Activated T-cell treated with anti-CD3 and anti-CD28 coated beads, Interleukin-2, amount 50 U/mL, for 4 hours (primary cell): ENCODE results near the gene FBXO5. TPM values are rescaled to one million over a fixed set of nuclear protein-coding genes. Genes with fewer than 3 reads are reported as not detected.
A peak's percentile ranks its signal among the peaks of the same experiment; 100 is the strongest.
"Not testable (repeated sequence)": the region's sequence is repeated elsewhere in the genome, so short reads cannot be mapped to it uniquely, and the experiment has no call there.

Source experiments
- ATAC-seq, 2 donors: fragments of 200-7000 bp; cut with Tn5 transposase; one replicate each; pipeline ENCODE4 v1.10.0; 2021
- DNase-seq: peaks from one replicate; pipeline ENCODE4 v3.0.0-alpha.2; 2020
- H3K27me3 Mint-ChIP-seq: one replicate; pipeline ENCODE4 v1.8.0; 2021; ENCODE audit warnings: low read depth, mixed read lengths
- H3K36me3 Mint-ChIP-seq: one replicate; pipeline ENCODE4 v1.8.0; 2022; ENCODE audit warnings: mixed read lengths; ENCODE audit not compliant: insufficient read depth
- H3K4me1 Mint-ChIP-seq: one replicate; pipeline ENCODE4 v1.8.0; 2021; ENCODE audit warnings: low read depth, mixed read lengths
- H3K4me3 Mint-ChIP-seq: one replicate; pipeline ENCODE4 v1.8.0; 2021; ENCODE audit warnings: mild to moderate bottlenecking, moderate library complexity, mixed read lengths
- H3K9me3 Mint-ChIP-seq: one replicate; pipeline ENCODE4 v1.8.0; 2021; ENCODE audit warnings: mixed read lengths
- total RNA-seq, 3 donors: library from RNA; stranded (reverse); gene quantifications; one replicate each; pipeline ENCODE4 v1.2.1, GENCODE V29; 2021

The FBXO5 gene
- total RNA-seq, 3 donors from 2014 or later: 9.7 to 10.6 (median 10.0) TPM

- no peak for DNase-seq
- ATAC-seq: no peak
- H3K4me1 Mint-ChIP-seq: peaks cover 46% of the 10 kb centered on the region
- peak overlapping the region; percentile 51 for H3K4me3 Mint-ChIP-seq
- H3K36me3 Mint-ChIP-seq: peaks cover 14% of the 10 kb centered on the region
- no peaks in the 10 kb centered on the region for H3K27me3 Mint-ChIP-seq
- H3K9me3 Mint-ChIP-seq: no peaks in the 10 kb centered on the region
Measured at GRCh38 chr6:152980656-152981055, 2.2 kb downstream of the FBXO5 start.

DNA sequence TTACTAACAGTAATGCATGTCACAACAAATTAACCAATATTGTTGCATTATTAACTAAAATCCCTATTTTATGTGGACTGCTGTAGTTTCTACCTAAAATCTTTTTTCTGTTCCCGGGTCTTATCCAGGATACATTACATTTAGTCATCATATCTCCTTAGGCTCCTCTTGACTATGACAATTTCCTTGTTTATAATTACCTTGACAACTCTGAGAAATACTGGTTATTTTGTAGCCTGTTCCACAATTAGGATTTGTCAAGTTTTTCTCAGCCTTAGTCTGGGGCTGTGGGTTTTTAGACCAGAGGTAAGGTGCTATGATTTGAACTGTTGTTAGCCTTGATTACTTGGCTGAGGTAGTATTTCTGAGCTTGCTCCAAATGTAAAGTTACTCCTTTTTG is 3.7 kb downstream of the FBXO5 start:
- H3K4me3 Mint-ChIP-seq: no peak overlapping the region

DNA sequence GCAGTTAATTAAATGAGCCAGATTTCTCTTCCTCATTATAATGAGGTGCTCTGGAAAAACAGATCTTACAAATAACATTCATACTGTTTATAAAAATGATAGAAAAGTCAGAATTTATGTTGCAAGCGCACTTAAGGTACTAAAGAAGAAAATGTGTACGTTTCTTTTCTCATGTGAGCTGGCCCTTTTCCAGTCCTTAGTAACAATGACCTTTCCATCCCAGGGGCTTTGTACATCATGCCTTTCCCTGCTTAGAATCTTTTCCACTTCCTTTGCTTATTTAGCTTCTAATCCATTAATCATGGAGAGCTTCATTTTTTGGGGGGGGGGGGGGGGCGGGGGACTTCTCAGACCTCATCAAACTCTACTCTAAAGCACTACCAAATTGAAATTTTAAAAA is 4.8 kb downstream of the FBXO5 start:
- no peaks in the 10 kb centered on the region for H3K9me3 Mint-ChIP-seq
- DNase-seq: no peak
- H3K4me1 Mint-ChIP-seq: peaks cover 43% of the 10 kb centered on the region
- H3K4me3 Mint-ChIP-seq: no peak overlapping the region
- H3K27me3 Mint-ChIP-seq: no peaks in the 10 kb centered on the region
- ATAC-seq: no peak
- H3K36me3 Mint-ChIP-seq: peaks cover 34% of the 10 kb centered on the region

More for the DNA sequence above, 3.7 kb downstream of the FBXO5 start:
- Mint-ChIP-seq H3K9me3 (no peaks in the 10 kb centered on the region), H3K4me1 (peaks cover 44% of the 10 kb centered on the region), H3K36me3 (peaks cover 26% of the 10 kb centered on the region), H3K27me3 (no peaks in the 10 kb centered on the region)
- DNase-seq (no peak), ATAC-seq (no peak)

- peaks cover 39% of the 10 kb centered on the region for H3K36me3 Mint-ChIP-seq
- no peaks in the 10 kb centered on the region for H3K27me3 Mint-ChIP-seq
- H3K4me1 Mint-ChIP-seq: peaks cover 43% of the 10 kb centered on the region
Measured at GRCh38 chr6:152977556-152977955, 5.3 kb downstream of the FBXO5 start.

DNA sequence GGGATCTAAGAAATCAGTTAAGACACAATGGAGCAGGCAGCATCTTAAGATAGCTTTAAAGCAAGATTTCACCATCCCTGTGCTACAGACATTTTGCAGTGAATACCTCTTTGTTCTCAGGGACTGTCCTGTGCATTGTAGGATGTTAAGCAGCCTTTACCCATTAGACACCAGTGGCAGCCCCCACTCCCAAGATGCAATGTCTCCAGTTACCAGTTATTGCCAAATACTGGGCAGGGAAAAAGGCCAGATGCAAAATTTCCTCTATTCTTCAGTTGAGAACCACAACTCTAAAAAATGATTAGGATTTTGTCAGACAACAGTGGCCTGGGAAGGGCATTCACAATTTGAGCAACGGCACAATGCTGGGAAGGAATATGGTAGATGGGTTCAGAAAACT is 6.1 kb downstream of the FBXO5 start:
- Mint-ChIP-seq H3K9me3 (no peaks in the 10 kb centered on the region), H3K36me3 (peaks cover 42% of the 10 kb centered on the region)
- no peak for DNase-seq

More at GRCh38 chr6:152977556-152977955, 5.3 kb downstream of the FBXO5 start:
- DNase-seq (no peak), ATAC-seq (no peak)
- H3K9me3 Mint-ChIP-seq: no peaks in the 10 kb centered on the region
- H3K4me3 Mint-ChIP-seq: no peak overlapping the region

GRCh38 chr6:152975204-152975915 is 7.5 kb downstream of the FBXO5 start:
- H3K27me3 Mint-ChIP-seq: no peaks in the 10 kb centered on the region
- H3K4me1 Mint-ChIP-seq: peaks cover 30% of the 10 kb centered on the region
- DNase-seq: no peak
- peaks cover 45% of the 10 kb centered on the region for H3K36me3 Mint-ChIP-seq
- H3K4me3 Mint-ChIP-seq: peak overlapping the region; percentile 28
- no peaks in the 10 kb centered on the region for H3K9me3 Mint-ChIP-seq
- ATAC-seq: no peak

More for the DNA sequence above, 6.1 kb downstream of the FBXO5 start:
- no peaks in the 10 kb centered on the region for H3K27me3 Mint-ChIP-seq
- ATAC-seq: no peak
- no peak overlapping the region for H3K4me3 Mint-ChIP-seq
- peaks cover 40% of the 10 kb centered on the region for H3K4me1 Mint-ChIP-seq

DNA sequence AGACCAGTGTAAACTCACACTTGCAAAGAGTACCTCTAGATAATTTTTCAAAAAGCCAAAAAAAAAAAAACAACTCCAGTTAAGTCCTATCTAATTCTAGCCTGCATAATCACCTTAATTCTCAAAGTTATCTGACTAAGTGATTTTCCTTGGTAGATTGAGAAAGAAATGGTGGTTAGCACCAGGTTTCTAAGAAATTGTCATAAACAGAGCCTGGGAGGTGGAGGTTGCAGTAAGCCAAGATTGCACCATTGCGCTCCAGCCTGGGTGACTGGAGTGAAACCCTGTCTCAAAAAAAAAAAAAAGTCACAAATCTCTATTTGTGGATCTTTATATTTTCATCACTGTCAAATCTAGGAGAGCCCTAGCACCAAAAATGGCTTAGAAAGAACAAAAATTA is 8.9 kb downstream of the FBXO5 start:
- H3K4me1 Mint-ChIP-seq: peaks cover 23% of the 10 kb centered on the region
- no peak overlapping the region for H3K4me3 Mint-ChIP-seq
- ATAC-seq: no peak

DNA sequence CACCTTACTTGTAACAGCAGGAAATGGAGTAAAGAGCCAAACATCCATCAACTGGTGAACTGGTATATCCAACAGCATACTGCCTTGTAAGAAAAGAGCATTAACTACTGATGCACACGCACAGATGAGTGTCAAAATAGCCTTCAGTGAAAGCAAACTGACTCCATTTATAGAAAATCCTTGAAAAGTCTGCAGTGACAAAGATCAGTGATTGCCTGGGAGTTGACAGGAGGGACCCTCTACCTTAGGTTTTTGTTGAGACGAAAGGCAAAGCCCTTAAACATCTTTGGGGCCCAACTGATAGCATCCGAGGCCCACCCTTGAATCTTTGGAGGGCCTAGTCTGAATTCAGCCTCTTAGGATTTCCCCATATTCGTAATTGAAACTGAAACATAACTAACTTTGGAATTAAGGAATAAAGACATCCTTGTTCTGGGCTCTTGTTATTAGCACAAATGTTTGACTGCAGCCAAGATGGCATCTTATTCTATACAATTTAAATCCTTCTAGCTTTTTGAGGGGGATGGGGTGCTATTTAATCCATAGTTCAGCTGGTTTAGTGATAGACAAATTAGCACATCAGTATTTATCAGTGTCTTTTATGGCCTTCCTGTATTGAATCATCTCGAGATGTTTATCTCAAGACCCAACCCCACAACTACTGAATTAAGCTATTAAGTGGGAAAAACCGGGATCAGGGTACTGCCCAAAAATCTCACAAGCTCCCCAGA is 13.0 kb downstream of the FBXO5 start:
- H3K4me3 Mint-ChIP-seq: no peak overlapping the region
- H3K9me3 Mint-ChIP-seq: peaks cover 31% of the 10 kb centered on the region
- no peak for DNase-seq
- H3K36me3 Mint-ChIP-seq: peaks cover 46% of the 10 kb centered on the region
- ATAC-seq: no peak
- no peaks in the 10 kb centered on the region for H3K27me3 Mint-ChIP-seq
- H3K4me1 Mint-ChIP-seq: peaks cover 5% of the 10 kb centered on the region

More for the DNA sequence above, 8.9 kb downstream of the FBXO5 start:
- no peak for DNase-seq
- Mint-ChIP-seq H3K9me3 (peaks cover 7% of the 10 kb centered on the region), H3K27me3 (no peaks in the 10 kb centered on the region), H3K36me3 (peaks cover 56% of the 10 kb centered on the region)

- not testable (repeated sequence) for H3K4me1 Mint-ChIP-seq, DNase-seq, ATAC-seq, H3K4me3 Mint-ChIP-seq
- peaks cover 40% of the 10 kb centered on the region for H3K9me3 Mint-ChIP-seq
- peaks cover 15% of the 10 kb centered on the region for H3K27me3 Mint-ChIP-seq
- H3K36me3 Mint-ChIP-seq: peaks cover 23% of the 10 kb centered on the region
Measured at GRCh38 chr6:152966168-152966894, 16.5 kb downstream of the FBXO5 start.

DNA sequence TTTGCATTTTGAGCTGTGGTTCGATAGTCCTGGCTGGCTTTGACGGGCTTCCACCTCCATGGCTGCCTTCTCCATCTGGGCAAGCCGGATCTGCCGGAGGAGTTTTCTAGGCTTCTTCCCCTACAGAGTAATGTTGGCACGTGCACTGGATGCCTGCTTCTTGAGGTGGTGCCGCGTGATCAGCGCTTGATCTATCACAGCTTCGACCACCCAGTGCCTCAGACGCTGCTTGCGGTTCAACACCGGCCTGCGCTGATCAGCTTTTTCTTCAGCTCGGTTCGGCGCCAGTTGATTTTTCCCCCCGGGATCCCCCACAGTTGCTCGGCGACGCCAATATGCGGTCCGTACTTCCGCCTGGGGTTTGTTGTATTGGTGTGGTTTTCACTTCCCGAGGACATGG is 23.5 kb downstream of the FBXO5 start:
- no peak for ATAC-seq
- Mint-ChIP-seq H3K9me3 (peaks cover 4% of the 10 kb centered on the region), H3K4me1 (no peaks in the 10 kb centered on the region), H3K4me3 (no peak overlapping the region), H3K36me3 (no peaks in the 10 kb centered on the region), H3K27me3 (peaks cover 32% of the 10 kb centered on the region)
- DNase-seq: no peak

GRCh38 chr6:152957796-152958195 is 25.0 kb downstream of the FBXO5 start:
- ATAC-seq: no peak
- Mint-ChIP-seq H3K4me1 (no peaks in the 10 kb centered on the region), H3K36me3 (no peaks in the 10 kb centered on the region), H3K4me3 (no peak overlapping the region), H3K27me3 (peaks cover 34% of the 10 kb centered on the region), H3K9me3 (no peaks in the 10 kb centered on the region)
- no peak for DNase-seq

DNA sequence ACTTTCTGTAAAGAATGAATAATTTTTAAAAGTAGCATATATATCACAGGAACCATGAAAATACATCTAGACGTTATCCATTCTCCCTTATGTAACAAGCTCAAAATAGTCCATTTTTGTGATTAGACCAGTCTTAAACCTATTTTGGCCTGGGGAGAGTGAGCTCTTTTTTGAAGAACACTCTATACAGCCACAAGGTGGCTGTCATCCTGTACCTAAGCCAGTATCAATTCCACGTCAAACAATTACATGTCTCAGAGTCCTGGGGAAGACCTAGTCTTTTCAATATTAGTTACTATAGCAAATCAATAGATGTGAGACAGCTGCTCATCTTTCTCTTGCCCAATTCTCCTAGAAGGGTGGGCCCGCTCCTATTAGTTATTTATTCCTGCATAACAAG is 28.4 kb downstream of the FBXO5 start:
- ATAC-seq (no peak), DNase-seq (no peak)
- H3K4me1 Mint-ChIP-seq: no peaks in the 10 kb centered on the region
- peaks cover 30% of the 10 kb centered on the region for H3K27me3 Mint-ChIP-seq
- no peaks in the 10 kb centered on the region for H3K9me3 Mint-ChIP-seq
- H3K36me3 Mint-ChIP-seq: no peaks in the 10 kb centered on the region
- no peak overlapping the region for H3K4me3 Mint-ChIP-seq

DNA sequence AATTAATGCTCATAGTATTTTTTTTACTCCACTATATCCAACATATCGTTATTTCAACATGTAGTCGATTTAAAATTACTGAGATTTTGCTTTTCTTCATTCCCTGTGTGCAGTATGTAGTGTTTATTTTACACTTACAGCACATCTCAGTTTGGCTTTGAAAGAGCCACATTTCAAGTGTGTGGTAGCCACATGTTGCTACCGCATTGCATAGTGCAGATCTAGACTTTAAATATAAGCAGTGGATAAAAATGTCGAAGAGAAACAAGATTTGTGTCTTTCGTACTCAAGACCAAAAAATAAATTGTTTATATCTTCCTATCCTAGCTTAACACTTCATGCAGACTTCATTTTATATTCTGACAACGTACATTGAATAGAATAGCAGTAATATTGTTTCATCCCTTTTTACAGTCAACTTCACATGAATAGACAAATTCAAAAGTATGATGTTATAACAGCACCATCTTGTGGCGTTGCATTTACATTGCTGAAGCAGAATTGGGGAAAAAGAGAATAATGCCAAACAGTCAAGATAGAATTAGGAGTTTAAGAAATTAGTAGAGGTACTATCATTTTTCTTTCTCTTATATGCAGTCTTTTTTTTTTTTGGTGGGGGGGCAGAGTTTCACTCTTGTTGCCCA is 29.9 kb downstream of the FBXO5 start:
- Mint-ChIP-seq H3K9me3 (no peaks in the 10 kb centered on the region), H3K27me3 (peaks cover 29% of the 10 kb centered on the region), H3K4me3 (no peak overlapping the region), H3K4me1 (peaks cover 4% of the 10 kb centered on the region), H3K36me3 (no peaks in the 10 kb centered on the region)
- ATAC-seq: no peak
- DNase-seq: no peak

GRCh38 chr6:152952045-152952444 is 30.8 kb downstream of the FBXO5 start:
- Mint-ChIP-seq H3K36me3 (no peaks in the 10 kb centered on the region), H3K9me3 (no peaks in the 10 kb centered on the region), H3K4me3 (no peak overlapping the region), H3K4me1 (peaks cover 7% of the 10 kb centered on the region), H3K27me3 (peaks cover 29% of the 10 kb centered on the region)
- no peak for ATAC-seq
- no peak for DNase-seq
